ENCODE measurements around the gene SPRR1B.

GRCh38 chr1:152983743-152984142, 47.3 kb upstream of the SPRR1B start, which contains the start of gene SPRR1A:
- no peak for TF ChIP-seq CTCF (IDR thresholded peaks at IDR 0.05)
- no peak for TF ChIP-seq POLR2A (IDR thresholded peaks at IDR 0.05)
